Measurements from ENCODE around the gene WNT7A. TPM values are rescaled to one million over a fixed set of nuclear protein-coding genes. Genes with fewer than 3 reads are reported as not detected.

The WNT7A gene
- total and polyA plus RNA-seq, 4 donors: not detected

DNA sequence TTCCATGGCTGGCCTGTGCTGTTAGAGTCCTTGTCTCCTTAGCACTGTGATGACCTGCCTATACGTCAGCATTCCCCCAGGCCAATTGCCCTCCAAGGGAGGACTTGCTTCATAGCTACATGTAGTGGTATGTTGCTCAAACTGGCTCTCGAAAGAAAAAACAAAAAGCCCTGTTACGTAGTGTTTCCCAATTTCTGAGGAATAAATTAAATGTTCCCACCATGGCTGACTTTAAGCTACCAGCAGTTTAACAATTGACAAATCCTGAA lies 54.6 kb downstream of the WNT7A start:
- DNase-seq (ENCODE audit: low spot score): no peak
- H3K27ac ChIP-seq (ENCODE audit: low read depth in 1 of 2, low read length in 2 of 2): no peak overlapping the region
- H3K9me3 ChIP-seq (ENCODE audit: control insufficient read depth in 4 of 4, low read length in 3 of 4): peaks cover 2 to 10% (median 6%) of the 10 kb centered on the region in 4 donors
- H3K4me1 ChIP-seq (ENCODE audit: control insufficient read depth in 4 of 4, insufficient read depth in 4 of 4, low read length in 3 of 4): no peaks in the 10 kb centered on the region
- H3K9ac ChIP-seq (ENCODE audit: low read depth in 1 of 2, low read length in 2 of 2): no peak overlapping the region
- peaks cover 0 to 7% (median 0%) of the 10 kb centered on the region in 4 donors for H3K27me3 ChIP-seq (ENCODE audit: control insufficient read depth in 4 of 4, insufficient read depth in 4 of 4, low read length in 3 of 4)
- no peak overlapping the region for H3K4me3 ChIP-seq (ENCODE audit: low read depth in 1 of 3, low read length in 3 of 3)
- 84% methylated on average over 3 of the region's 3 CpGs for WGBS
- TF ChIP-seq SP1 (IDR thresholded peaks at IDR 0.05) (no peak), EGR1 (IDR thresholded peaks at IDR 0.05; ENCODE audit: low read depth in 2 of 2) (no peak), CTCF (IDR thresholded peaks at IDR 0.05; ENCODE audit: low read depth, low read length, missing input control) (no peak), YY1 (IDR thresholded peaks at IDR 0.05) (no peak), JUND (IDR thresholded peaks at IDR 0.05) (no peak), HNF4A (conservative IDR thresholded peaks at IDR 0.05) (no peak), FOXA2 (IDR thresholded peaks at IDR 0.05) (no peak), RAD21 (IDR thresholded peaks at IDR 0.05) (no peak), NR2F2 (IDR thresholded peaks at IDR 0.05) (no peak), FOXA1 (IDR thresholded peaks at IDR 0.05) (no peak), GABPA (IDR thresholded peaks at IDR 0.05 in 1 of 2, conservative IDR thresholded peaks at IDR 0.05 in 1 of 2) (no peak), RXRA (IDR thresholded peaks at IDR 0.05) (no peak), MAX (IDR thresholded peaks at IDR 0.05) (no peak), TAF1 (conservative IDR thresholded peaks at IDR 0.05) (no peak)
- TF ChIP-seq, protein P1, sequence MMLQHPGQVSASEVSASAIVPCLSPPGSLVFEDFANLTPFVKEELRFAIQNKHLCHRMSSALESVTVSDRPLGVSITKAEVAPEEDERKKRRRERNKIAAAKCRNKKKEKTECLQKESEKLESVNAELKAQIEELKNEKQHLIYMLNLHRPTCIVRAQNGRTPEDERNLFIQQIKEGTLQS (IDR thresholded peaks at IDR 0.05): no peak
- TF ChIP-seq, protein P2, sequence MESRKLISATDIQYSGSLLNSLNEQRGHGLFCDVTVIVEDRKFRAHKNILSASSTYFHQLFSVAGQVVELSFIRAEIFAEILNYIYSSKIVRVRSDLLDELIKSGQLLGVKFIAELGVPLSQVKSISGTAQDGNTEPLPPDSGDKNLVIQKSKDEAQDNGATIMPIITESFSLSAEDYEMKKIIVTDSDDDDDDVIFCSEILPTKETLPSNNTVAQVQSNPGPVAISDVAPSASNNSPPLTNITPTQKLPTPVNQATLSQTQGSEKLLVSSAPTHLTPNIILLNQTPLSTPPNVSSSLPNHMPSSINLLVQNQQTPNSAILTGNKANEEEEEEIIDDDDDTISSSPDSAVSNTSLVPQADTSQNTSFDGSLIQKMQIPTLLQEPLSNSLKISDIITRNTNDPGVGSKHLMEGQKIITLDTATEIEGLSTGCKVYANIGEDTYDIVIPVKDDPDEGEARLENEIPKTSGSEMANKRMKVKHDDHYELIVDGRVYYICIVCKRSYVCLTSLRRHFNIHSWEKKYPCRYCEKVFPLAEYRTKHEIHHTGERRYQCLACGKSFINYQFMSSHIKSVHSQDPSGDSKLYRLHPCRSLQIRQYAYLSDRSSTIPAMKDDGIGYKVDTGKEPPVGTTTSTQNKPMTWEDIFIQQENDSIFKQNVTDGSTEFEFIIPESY (IDR thresholded peaks at IDR 0.05): no peak
- TF ChIP-seq, protein P3, sequence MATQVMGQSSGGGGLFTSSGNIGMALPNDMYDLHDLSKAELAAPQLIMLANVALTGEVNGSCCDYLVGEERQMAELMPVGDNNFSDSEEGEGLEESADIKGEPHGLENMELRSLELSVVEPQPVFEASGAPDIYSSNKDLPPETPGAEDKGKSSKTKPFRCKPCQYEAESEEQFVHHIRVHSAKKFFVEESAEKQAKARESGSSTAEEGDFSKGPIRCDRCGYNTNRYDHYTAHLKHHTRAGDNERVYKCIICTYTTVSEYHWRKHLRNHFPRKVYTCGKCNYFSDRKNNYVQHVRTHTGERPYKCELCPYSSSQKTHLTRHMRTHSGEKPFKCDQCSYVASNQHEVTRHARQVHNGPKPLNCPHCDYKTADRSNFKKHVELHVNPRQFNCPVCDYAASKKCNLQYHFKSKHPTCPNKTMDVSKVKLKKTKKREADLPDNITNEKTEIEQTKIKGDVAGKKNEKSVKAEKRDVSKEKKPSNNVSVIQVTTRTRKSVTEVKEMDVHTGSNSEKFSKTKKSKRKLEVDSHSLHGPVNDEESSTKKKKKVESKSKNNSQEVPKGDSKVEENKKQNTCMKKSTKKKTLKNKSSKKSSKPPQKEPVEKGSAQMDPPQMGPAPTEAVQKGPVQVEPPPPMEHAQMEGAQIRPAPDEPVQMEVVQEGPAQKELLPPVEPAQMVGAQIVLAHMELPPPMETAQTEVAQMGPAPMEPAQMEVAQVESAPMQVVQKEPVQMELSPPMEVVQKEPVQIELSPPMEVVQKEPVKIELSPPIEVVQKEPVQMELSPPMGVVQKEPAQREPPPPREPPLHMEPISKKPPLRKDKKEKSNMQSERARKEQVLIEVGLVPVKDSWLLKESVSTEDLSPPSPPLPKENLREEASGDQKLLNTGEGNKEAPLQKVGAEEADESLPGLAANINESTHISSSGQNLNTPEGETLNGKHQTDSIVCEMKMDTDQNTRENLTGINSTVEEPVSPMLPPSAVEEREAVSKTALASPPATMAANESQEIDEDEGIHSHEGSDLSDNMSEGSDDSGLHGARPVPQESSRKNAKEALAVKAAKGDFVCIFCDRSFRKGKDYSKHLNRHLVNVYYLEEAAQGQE (IDR thresholded peaks at IDR 0.05): no peak
- no peaks in the 10 kb centered on the region for H3K36me3 ChIP-seq (ENCODE audit: control insufficient read depth in 4 of 4, insufficient read depth in 3 of 4, low read depth in 1 of 4, low read length in 3 of 4)

Data from liver (tissue), 9 donors.